Esophagus squamous epithelium (tissue), 4 donors: ENCODE measurements around the gene TMEM40.

Source experiments
- POLR2A ChIP-seq, 4 donors: fragments of 450-650 bp; IDR thresholded peaks; one replicate each; pipeline ENCODE4 v1.6.1; 2017; ENCODE audit warnings: antibody characterized with exemption in 4 of 4, mild to moderate bottlenecking in 4 of 4, moderate library complexity in 3 of 4
- TF ChIP-seq, protein P1 (sequence below), 6 experiments: fragments of 450-650 bp in 4 of 6; fragments of 200-600 bp in 2 of 6; sonication (generic) in 2 of 6; IDR thresholded peaks; one replicate each; pipeline ENCODE4 v1.5.1; 2016 to 2019; ENCODE audit warnings: antibody characterized with exemption in 6 of 6, mild to moderate bottlenecking in 4 of 6, moderate library complexity in 4 of 6

DNA sequence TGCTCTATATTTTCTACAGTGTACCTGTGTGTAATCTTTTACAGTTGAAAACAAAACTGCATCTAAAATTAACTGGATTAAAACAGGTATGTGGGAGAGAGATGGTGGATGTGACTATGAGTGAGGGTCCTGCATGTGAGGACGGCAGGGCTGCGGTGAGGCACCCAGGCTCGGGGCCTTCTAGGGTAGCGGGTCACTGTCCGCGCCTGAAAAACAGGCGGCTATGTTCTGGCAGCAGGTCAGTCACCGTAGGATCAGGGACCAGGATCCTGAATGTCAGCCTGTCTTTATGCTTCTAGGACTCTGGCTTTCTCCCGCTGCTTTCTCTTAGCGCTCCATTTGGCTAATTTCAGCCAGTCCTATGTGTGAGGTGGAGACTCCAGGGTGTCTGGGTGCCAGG is 12.6 kb downstream of the TMEM40 start:
- TF ChIP-seq, protein P1, sequence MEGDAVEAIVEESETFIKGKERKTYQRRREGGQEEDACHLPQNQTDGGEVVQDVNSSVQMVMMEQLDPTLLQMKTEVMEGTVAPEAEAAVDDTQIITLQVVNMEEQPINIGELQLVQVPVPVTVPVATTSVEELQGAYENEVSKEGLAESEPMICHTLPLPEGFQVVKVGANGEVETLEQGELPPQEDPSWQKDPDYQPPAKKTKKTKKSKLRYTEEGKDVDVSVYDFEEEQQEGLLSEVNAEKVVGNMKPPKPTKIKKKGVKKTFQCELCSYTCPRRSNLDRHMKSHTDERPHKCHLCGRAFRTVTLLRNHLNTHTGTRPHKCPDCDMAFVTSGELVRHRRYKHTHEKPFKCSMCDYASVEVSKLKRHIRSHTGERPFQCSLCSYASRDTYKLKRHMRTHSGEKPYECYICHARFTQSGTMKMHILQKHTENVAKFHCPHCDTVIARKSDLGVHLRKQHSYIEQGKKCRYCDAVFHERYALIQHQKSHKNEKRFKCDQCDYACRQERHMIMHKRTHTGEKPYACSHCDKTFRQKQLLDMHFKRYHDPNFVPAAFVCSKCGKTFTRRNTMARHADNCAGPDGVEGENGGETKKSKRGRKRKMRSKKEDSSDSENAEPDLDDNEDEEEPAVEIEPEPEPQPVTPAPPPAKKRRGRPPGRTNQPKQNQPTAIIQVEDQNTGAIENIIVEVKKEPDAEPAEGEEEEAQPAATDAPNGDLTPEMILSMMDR (IDR thresholded peaks at IDR 0.05) = no peak
- no peak for TF ChIP-seq POLR2A (IDR thresholded peaks at IDR 0.05)
